GM12891 (cell line): ENCODE data around the gene ALDH1L1.

ENCODE experiments used
- POLR2AphosphoS5 ChIP-seq: IDR thresholded peaks from 2 replicates; pipeline ENCODE4 v1.6.1; 2011; ENCODE audit warnings: low read depth, low read length, control low read depth
- POU2F2 ChIP-seq: IDR thresholded peaks from 2 replicates; pipeline ENCODE4 v1.6.1; 2011; ENCODE audit warnings: low read depth, mild to moderate bottlenecking, control low read depth, low read length, moderate library complexity

DNA sequence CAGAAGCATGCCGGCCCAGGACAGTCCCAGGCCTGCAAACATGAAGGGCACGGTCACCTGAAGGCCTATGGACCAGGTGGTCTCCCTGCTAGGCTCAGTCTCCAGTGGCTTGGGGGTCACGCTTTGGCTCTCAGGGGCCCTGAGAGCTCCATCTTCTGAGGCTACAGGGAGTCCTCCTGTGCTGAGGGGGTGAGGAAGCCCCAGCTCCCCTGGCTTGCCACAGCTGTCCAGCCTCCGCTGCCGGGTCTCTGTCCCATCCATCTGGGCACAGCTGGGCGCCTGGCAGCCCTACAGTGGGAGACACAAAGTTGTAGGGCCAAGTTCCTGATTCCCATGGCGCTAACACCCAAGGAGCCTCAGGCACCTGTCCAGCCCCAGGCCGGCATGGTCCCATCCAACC lies 112.4 kb downstream of the ALDH1L1 start:
- TF ChIP-seq POLR2AphosphoS5 (no peak), POU2F2 (no peak)
